ENCODE measurements around the gene ERG.

DNA sequence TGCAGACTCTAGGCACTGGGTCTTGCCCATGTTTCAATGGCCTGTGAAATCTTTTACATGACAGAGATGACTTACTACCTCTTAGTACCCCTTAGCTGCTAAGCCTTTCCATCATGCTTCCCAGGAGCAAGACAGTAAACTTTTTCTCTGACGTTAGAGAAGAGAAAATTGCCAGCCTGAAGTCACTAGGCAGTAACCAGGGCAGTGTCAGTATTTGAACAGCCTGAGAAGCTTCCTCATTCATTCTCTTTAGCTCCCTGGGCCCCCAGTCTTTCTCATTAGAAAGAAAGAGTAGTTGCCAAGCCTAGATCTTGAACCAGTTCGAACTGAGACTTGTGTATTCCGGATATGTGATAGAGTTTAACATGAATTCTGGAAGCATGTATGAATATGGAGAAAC lies 99.2 kb downstream of the ERG start:
- TF ChIP-seq, protein P1, sequence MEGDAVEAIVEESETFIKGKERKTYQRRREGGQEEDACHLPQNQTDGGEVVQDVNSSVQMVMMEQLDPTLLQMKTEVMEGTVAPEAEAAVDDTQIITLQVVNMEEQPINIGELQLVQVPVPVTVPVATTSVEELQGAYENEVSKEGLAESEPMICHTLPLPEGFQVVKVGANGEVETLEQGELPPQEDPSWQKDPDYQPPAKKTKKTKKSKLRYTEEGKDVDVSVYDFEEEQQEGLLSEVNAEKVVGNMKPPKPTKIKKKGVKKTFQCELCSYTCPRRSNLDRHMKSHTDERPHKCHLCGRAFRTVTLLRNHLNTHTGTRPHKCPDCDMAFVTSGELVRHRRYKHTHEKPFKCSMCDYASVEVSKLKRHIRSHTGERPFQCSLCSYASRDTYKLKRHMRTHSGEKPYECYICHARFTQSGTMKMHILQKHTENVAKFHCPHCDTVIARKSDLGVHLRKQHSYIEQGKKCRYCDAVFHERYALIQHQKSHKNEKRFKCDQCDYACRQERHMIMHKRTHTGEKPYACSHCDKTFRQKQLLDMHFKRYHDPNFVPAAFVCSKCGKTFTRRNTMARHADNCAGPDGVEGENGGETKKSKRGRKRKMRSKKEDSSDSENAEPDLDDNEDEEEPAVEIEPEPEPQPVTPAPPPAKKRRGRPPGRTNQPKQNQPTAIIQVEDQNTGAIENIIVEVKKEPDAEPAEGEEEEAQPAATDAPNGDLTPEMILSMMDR (IDR thresholded peaks at IDR 0.05 in 4 of 5, conservative IDR thresholded peaks at IDR 0.05 in 1 of 5), result no peak
- no peak for TF ChIP-seq POLR2A (IDR thresholded peaks at IDR 0.05)
